OCI-LY1 (cell line): Measurements from ENCODE around the gene FHOD3.

Experiments
- H2AFZ ChIP-seq: fragments of 200-600 bp; sonication (generic), shearing (Covaris generic); 2 replicates; pipeline ENCODE4 v1.6.0; 2014; ENCODE audit warnings: antibody characterized with exemption, mild to moderate bottlenecking, low read length
- H3F3A ChIP-seq: fragments of 200-600 bp; sonication (generic), shearing (Covaris generic); 2 replicates; pipeline ENCODE4 v1.6.0; 2014; ENCODE audit warnings: mild to moderate bottlenecking, antibody characterized with exemption, low read length, moderate library complexity; ENCODE audit not compliant: insufficient read depth
- H3K27ac ChIP-seq: fragments of 200-600 bp; sonication (generic); 2 replicates; pipeline ENCODE4 v1.5.1; 2014; ENCODE audit warnings: low read length, mixed run types, mild to moderate bottlenecking, low read depth; ENCODE audit not compliant: poor library complexity, severe bottlenecking
- H3K27me3 ChIP-seq: fragments of 200-600 bp; sonication (generic); 2 replicates; pipeline ENCODE4 v1.6.0; 2014; ENCODE audit warnings: antibody characterized with exemption, mild to moderate bottlenecking, low read length, moderate library complexity; ENCODE audit not compliant: insufficient read depth
- H3K36me3 ChIP-seq: fragments of 200-600 bp; sonication (generic); 2 replicates; pipeline ENCODE4 v1.6.1; 2014; ENCODE audit warnings: mild to moderate bottlenecking, antibody characterized with exemption, low read length, moderate library complexity, mixed read lengths; ENCODE audit not compliant: insufficient read depth
- H3K4me1 ChIP-seq: fragments of 200-600 bp; sonication (generic); 2 replicates; pipeline ENCODE4 v1.5.1; 2014; ENCODE audit warnings: mild to moderate bottlenecking, low read length, moderate library complexity; ENCODE audit not compliant: insufficient read depth, severe bottlenecking
- H3K4me2 ChIP-seq: fragments of 200-600 bp; sonication (generic), shearing (Covaris generic); 2 replicates; pipeline ENCODE4 v1.6.1; 2014; ENCODE audit warnings: low read length
- H3K4me3 ChIP-seq: fragments of 200-600 bp; sonication (generic); 2 replicates; pipeline ENCODE4 v1.5.1; 2014; ENCODE audit warnings: low read length, low read depth, mild to moderate bottlenecking, mixed read lengths; ENCODE audit not compliant: poor library complexity, severe bottlenecking
- H3K79me2 ChIP-seq: fragments of 200-600 bp; shearing (Covaris generic); 2 replicates; pipeline ENCODE4 v1.6.1; 2016; ENCODE audit warnings: mixed run types, low read length, mixed read lengths; ENCODE audit not compliant: insufficient read depth
- H3K9ac ChIP-seq: fragments of 200-600 bp; sonication (generic), shearing (Covaris generic); 2 replicates; pipeline ENCODE4 v1.6.1; 2014; ENCODE audit warnings: mild to moderate bottlenecking, low read length, mixed read lengths
- H3K9me2 ChIP-seq: fragments of 200-600 bp; sonication (generic), shearing (Covaris generic); 2 replicates; pipeline ENCODE4 v1.6.1; 2014; ENCODE audit warnings: low read depth, mild to moderate bottlenecking, low read length, mixed read lengths
- H3K9me3 ChIP-seq: fragments of 200-600 bp; shearing (Covaris generic); 2 replicates; pipeline ENCODE4 v1.6.1; 2014; ENCODE audit warnings: low read length, mixed read lengths
- H4K20me1 ChIP-seq: fragments of 200-600 bp; sonication (generic), shearing (Covaris generic); 2 replicates; pipeline ENCODE4 v1.6.0; 2016; ENCODE audit warnings: mild to moderate bottlenecking, low read length; ENCODE audit not compliant: insufficient read depth
- CTCF ChIP-seq: fragments of 200-600 bp; sonication (generic), shearing (Covaris generic); IDR thresholded peaks from 2 replicates; pipeline ENCODE4 v1.5.1; 2017; ENCODE audit warnings: mild to moderate bottlenecking, antibody characterized with exemption, low read length, moderate library complexity, mixed read lengths
- EZH2 ChIP-seq: fragments of 200-600 bp; sonication (generic), shearing (Covaris generic); IDR thresholded peaks from 2 replicates; pipeline ENCODE4 v1.8.0; 2017; ENCODE audit warnings: borderline replicate concordance, mixed run types, mild to moderate bottlenecking, antibody characterized with exemption, low read length, moderate library complexity, mixed read lengths

FHOD3 gene

GRCh38 chr18:36702401-36703013 is 405.0 kb downstream of the FHOD3 start:
- Histone ChIP-seq H3K9me2 (no peaks in the 10 kb centered on the region), H3K4me2 (no peak overlapping the region), H2AFZ (no peak overlapping the region), H3F3A (no peaks in the 10 kb centered on the region), H3K27me3 (no peaks in the 10 kb centered on the region), H3K9me3 (no peaks in the 10 kb centered on the region), H3K9ac (no peak overlapping the region), H3K36me3 (no peaks in the 10 kb centered on the region), H3K79me2 (no peaks in the 10 kb centered on the region), H3K27ac (no peak overlapping the region), H3K4me1 (no peaks in the 10 kb centered on the region), H3K4me3 (no peak overlapping the region), H4K20me1 (no peaks in the 10 kb centered on the region)
- TF ChIP-seq EZH2 (no peak), CTCF (no peak)

- H3K27ac ChIP-seq, result no peak overlapping the region
- H3K4me1 ChIP-seq, result no peaks in the 10 kb centered on the region
- no peaks in the 10 kb centered on the region for H3K9me3 ChIP-seq
- no peaks in the 10 kb centered on the region for H3K36me3 ChIP-seq
- H3K27me3 ChIP-seq, result no peaks in the 10 kb centered on the region
- H3K9me2 ChIP-seq, result no peaks in the 10 kb centered on the region
- H3F3A ChIP-seq, result no peaks in the 10 kb centered on the region
- H3K9ac ChIP-seq, result no peak overlapping the region
- no peaks in the 10 kb centered on the region for H3K79me2 ChIP-seq
- TF ChIP-seq EZH2 (no peak), CTCF (no peak)
- no peak overlapping the region for H2AFZ ChIP-seq
- no peak overlapping the region for H3K4me2 ChIP-seq
- H4K20me1 ChIP-seq, result no peaks in the 10 kb centered on the region
- H3K4me3 ChIP-seq, result no peak overlapping the region
These were observed 406.6 kb downstream of the FHOD3 start for GRCh38 chr18:36704156-36704555.

GRCh38 chr18:36706134-36706881 is 408.8 kb downstream of the FHOD3 start:
- H3K4me2 ChIP-seq, result no peak overlapping the region
- no peaks in the 10 kb centered on the region for H3K9me3 ChIP-seq
- no peaks in the 10 kb centered on the region for H3K27me3 ChIP-seq
- H2AFZ ChIP-seq, result no peak overlapping the region
- H3K9me2 ChIP-seq, result no peaks in the 10 kb centered on the region
- no peaks in the 10 kb centered on the region for H3K79me2 ChIP-seq
- no peaks in the 10 kb centered on the region for H3K36me3 ChIP-seq
- H3K9ac ChIP-seq, result no peak overlapping the region
- H3K4me3 ChIP-seq, result no peak overlapping the region
- H4K20me1 ChIP-seq, result no peaks in the 10 kb centered on the region
- H3F3A ChIP-seq, result no peaks in the 10 kb centered on the region
- no peak for TF ChIP-seq EZH2
- no peak for TF ChIP-seq CTCF
- no peak overlapping the region for H3K27ac ChIP-seq
- H3K4me1 ChIP-seq, result no peaks in the 10 kb centered on the region
